GM12874 (cell line): ENCODE measurements around the gene DLEC1.

Experiments
- TF ChIP-seq, protein P1 (sequence below): IDR thresholded peaks from 2 replicates; pipeline ENCODE4 v1.5.1; 2011; ENCODE audit warnings: low read depth, mild to moderate bottlenecking, control low read depth, low read length, moderate library complexity; ENCODE audit not compliant: insufficient read depth

Gene DLEC1

GRCh38 chr3:38107911-38108648, 69.1 kb downstream of the DLEC1 start:
- TF ChIP-seq, protein P1, sequence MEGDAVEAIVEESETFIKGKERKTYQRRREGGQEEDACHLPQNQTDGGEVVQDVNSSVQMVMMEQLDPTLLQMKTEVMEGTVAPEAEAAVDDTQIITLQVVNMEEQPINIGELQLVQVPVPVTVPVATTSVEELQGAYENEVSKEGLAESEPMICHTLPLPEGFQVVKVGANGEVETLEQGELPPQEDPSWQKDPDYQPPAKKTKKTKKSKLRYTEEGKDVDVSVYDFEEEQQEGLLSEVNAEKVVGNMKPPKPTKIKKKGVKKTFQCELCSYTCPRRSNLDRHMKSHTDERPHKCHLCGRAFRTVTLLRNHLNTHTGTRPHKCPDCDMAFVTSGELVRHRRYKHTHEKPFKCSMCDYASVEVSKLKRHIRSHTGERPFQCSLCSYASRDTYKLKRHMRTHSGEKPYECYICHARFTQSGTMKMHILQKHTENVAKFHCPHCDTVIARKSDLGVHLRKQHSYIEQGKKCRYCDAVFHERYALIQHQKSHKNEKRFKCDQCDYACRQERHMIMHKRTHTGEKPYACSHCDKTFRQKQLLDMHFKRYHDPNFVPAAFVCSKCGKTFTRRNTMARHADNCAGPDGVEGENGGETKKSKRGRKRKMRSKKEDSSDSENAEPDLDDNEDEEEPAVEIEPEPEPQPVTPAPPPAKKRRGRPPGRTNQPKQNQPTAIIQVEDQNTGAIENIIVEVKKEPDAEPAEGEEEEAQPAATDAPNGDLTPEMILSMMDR, result no peak

- TF ChIP-seq, protein P1, result no peak
Observed at GRCh38 chr3:38108649-38109579, 69.9 kb downstream of the DLEC1 start.

- TF ChIP-seq, protein P1, result no peak
Observed at GRCh38 chr3:38109580-38110313, 70.7 kb downstream of the DLEC1 start.

- TF ChIP-seq, protein P1, result no peak
Observed at GRCh38 chr3:38110314-38111050, 71.5 kb downstream of the DLEC1 start.

- TF ChIP-seq, protein P1, result no peak
Observed at GRCh38 chr3:38111201-38111600, 72.2 kb downstream of the DLEC1 start.

GRCh38 chr3:38111696-38112377, 72.8 kb downstream of the DLEC1 start:
- TF ChIP-seq, protein P1, result no peak
